H1 (cell line): Measurements from ENCODE around the gene WDR37. TPM values are rescaled to one million over a fixed set of nuclear protein-coding genes. Genes with fewer than 3 reads are reported as not detected.

Experiments used
- CTCF ChIA-PET: fragments of 300-600 bp; sonication (Branson Sonifier 250); formaldehyde crosslinking; loops from one replicate; lab custom pipeline; 2021; ENCODE audit not compliant: partially characterized antibody; lab: Charles Lee
- POLR2A ChIA-PET: fragments of 300-600 bp; sonication (Branson Sonifier 250); formaldehyde crosslinking; loops from one replicate; lab custom pipeline; 2021; ENCODE audit warnings: inconsistent platforms; ENCODE audit not compliant: partially characterized antibody; lab: Charles Lee
- DNase-seq, 2 experiments: peaks; one replicate each; pipeline versions ENCODE4 v3.0.0 to v3.0.0-alpha.2; 2010 to 2022; ENCODE audit warnings: low spot score in 2 of 2, low read depth in 1 of 2, mixed read lengths in 1 of 2
- FAIRE-seq: peaks from 2 replicates; lab custom pipeline; 2011; peaks lifted over from hg19 to GRCh38; lab: Jason Lieb, UNC
- H2AFZ ChIP-seq: 2 replicates; pipeline ENCODE4 v1.8.1; 2012; ENCODE audit warnings: low read length, inconsistent platforms
- H2AK5ac ChIP-seq: 2 replicates; pipeline ENCODE4 v1.6.1; 2013; ENCODE audit warnings: low read depth, low read length
- H2BK120ac ChIP-seq: replicated peaks from 2 replicates; pipeline ENCODE3; 2013; ENCODE audit warnings: low read depth, low read length, inconsistent platforms
- H2BK12ac ChIP-seq: 2 replicates; pipeline ENCODE4 v1.6.1; 2013; ENCODE audit warnings: low read depth, low read length
- H2BK15ac ChIP-seq: 2 replicates; pipeline ENCODE4 v1.6.1; 2013; ENCODE audit warnings: low read length
- H2BK20ac ChIP-seq: 2 replicates; pipeline ENCODE4 v1.6.1; 2013; ENCODE audit warnings: low read length
- H2BK5ac ChIP-seq: 2 replicates; pipeline ENCODE4 v1.6.1; 2013; ENCODE audit warnings: low read depth, low read length
- H3K14ac ChIP-seq: 2 replicates; pipeline ENCODE4 v1.6.1; 2013; ENCODE audit warnings: inconsistent platforms; ENCODE audit not compliant: insufficient read length
- H3K18ac ChIP-seq: 2 replicates; pipeline ENCODE4 v1.6.1; 2013; ENCODE audit warnings: low read length; ENCODE audit errors: extremely low read depth
- H3K23ac ChIP-seq: 2 replicates; pipeline ENCODE4 v1.6.1; 2013; ENCODE audit warnings: inconsistent platforms; ENCODE audit not compliant: insufficient read length
- H3K23me2 ChIP-seq: 2 replicates; pipeline ENCODE4 v1.6.1; 2013; ENCODE audit warnings: low read depth, low read length
- H3K27ac ChIP-seq: 2 replicates; pipeline ENCODE4 v1.6.1; 2011; ENCODE audit warnings: low read depth, low read length, inconsistent platforms
- H3K27me3 ChIP-seq, 4 experiments: replicated peaks in 1 of 4; 1 replicate in 1 of 4; 2 replicates in 3 of 4; pipeline versions ENCODE4 v1.6.1 to v1.8.1; 2011 to 2013; ENCODE audit warnings: low read length in 3 of 4, mild to moderate bottlenecking in 3 of 4, inconsistent platforms in 2 of 4, mixed read lengths in 2 of 4, moderate library complexity in 1 of 4; ENCODE audit not compliant: control insufficient read depth in 3 of 4, insufficient read depth in 3 of 4; ENCODE audit errors: extremely low read depth in 1 of 4
- H3K36me3 ChIP-seq, 4 experiments: 2 replicates each; pipeline versions ENCODE4 v1.6.1 to v1.8.1; 2011 to 2013; ENCODE audit warnings: mild to moderate bottlenecking in 4 of 4, low read length in 3 of 4, moderate library complexity in 2 of 4, control low read depth in 1 of 4, inconsistent platforms in 1 of 4; ENCODE audit not compliant: insufficient read depth in 4 of 4, control insufficient read depth in 2 of 4
- H3K4ac ChIP-seq: replicated peaks from 2 replicates; pipeline ENCODE3; 2013; ENCODE audit warnings: low read length, low read depth, mixed read lengths, inconsistent platforms; ENCODE audit not compliant: insufficient read length
- H3K4me1 ChIP-seq, 4 experiments: replicated peaks in 1 of 4; 1 replicate in 1 of 4; 2 replicates in 3 of 4; pipeline versions ENCODE4 v1.6.1 to v1.8.1; 2011 to 2013; ENCODE audit warnings: low read length in 3 of 4, inconsistent platforms in 2 of 4, mixed read lengths in 1 of 4; ENCODE audit not compliant: insufficient read depth in 4 of 4, control insufficient read depth in 3 of 4
- H3K4me2 ChIP-seq, 2 experiments: 2 replicates each; pipeline versions ENCODE4 v1.6.1 to v1.8.1; 2011 to 2013; ENCODE audit warnings: low read depth in 2 of 2, low read length in 2 of 2, control low read depth in 1 of 2, inconsistent platforms in 1 of 2, mild to moderate bottlenecking in 1 of 2; ENCODE audit not compliant: insufficient read depth in 1 of 2
- H3K4me3 ChIP-seq, 4 experiments: fragments of 200-600, 300-600 bp in 1 of 4; sonication (generic), shearing (Covaris generic), sonication (Bioruptor Twin) in 1 of 4; 2 replicates each; pipeline versions ENCODE4 v1.5.1 to v1.8.1; 2011 to 2016; ENCODE audit warnings: low read length in 4 of 4, low read depth in 3 of 4, control low read depth in 2 of 4, inconsistent platforms in 2 of 4, mild to moderate bottlenecking in 2 of 4, mixed read lengths in 1 of 4, moderate library complexity in 1 of 4; ENCODE audit not compliant: insufficient read depth in 2 of 4; ENCODE audit errors: extremely low read depth in 1 of 4
- H3K56ac ChIP-seq: replicated peaks from 2 replicates; pipeline ENCODE3; 2013; ENCODE audit warnings: low read depth, mild to moderate bottlenecking, mixed read lengths, low read length, inconsistent platforms; ENCODE audit not compliant: insufficient read length
- H3K79me1 ChIP-seq: 2 replicates; pipeline ENCODE4 v1.6.1; 2013; ENCODE audit warnings: low read depth, low read length, control low read depth
- H3K79me2 ChIP-seq, 2 experiments: 2 replicates each; pipeline versions ENCODE4 v1.6.1 to v1.8.1; 2012 to 2013; ENCODE audit warnings: low read length in 2 of 2, mild to moderate bottlenecking in 2 of 2, inconsistent platforms in 1 of 2; ENCODE audit not compliant: insufficient read depth in 2 of 2, control insufficient read depth in 1 of 2
- H3K9ac ChIP-seq, 4 experiments: replicated peaks in 1 of 4; 1 replicate in 1 of 4; 2 replicates in 3 of 4; pipeline versions ENCODE4 v1.6.1 to v1.8.1; 2011 to 2013; ENCODE audit warnings: low read depth in 3 of 4, low read length in 3 of 4, control low read depth in 2 of 4, mild to moderate bottlenecking in 2 of 4, moderate library complexity in 2 of 4, inconsistent platforms in 1 of 4; ENCODE audit errors: extremely low read depth in 1 of 4
- H3K9me3 ChIP-seq, 2 experiments: 2 replicates each; pipeline versions ENCODE4 v1.6.1 to v1.8.1; 2012 to 2013; ENCODE audit warnings: mild to moderate bottlenecking in 2 of 2, moderate library complexity in 2 of 2, control low read depth in 1 of 2, inconsistent platforms in 1 of 2, low read depth in 1 of 2, low read length in 1 of 2, mixed read lengths in 1 of 2; ENCODE audit not compliant: insufficient read depth in 2 of 2
- H4K20me1 ChIP-seq, 2 experiments: replicated peaks in 1 of 2; 2 replicates each; pipeline versions ENCODE3 to v1.8.1; 2011 to 2013; ENCODE audit warnings: inconsistent platforms in 2 of 2, low read length in 2 of 2, mild to moderate bottlenecking in 1 of 2; ENCODE audit not compliant: insufficient read depth in 2 of 2, control insufficient read depth in 1 of 2
- H4K5ac ChIP-seq: 2 replicates; pipeline ENCODE4 v1.6.1; 2013; ENCODE audit warnings: low read length, low read depth, mixed read lengths, inconsistent platforms; ENCODE audit not compliant: insufficient read length
- H4K8ac ChIP-seq: 2 replicates; pipeline ENCODE4 v1.8.0; 2013; ENCODE audit warnings: mild to moderate bottlenecking, moderate library complexity, low read length, inconsistent platforms; ENCODE audit not compliant: insufficient read depth; ENCODE audit errors: extremely low read depth
- H4K91ac ChIP-seq: replicated peaks from 2 replicates; pipeline ENCODE3; 2013; ENCODE audit warnings: low read length, mixed read lengths, inconsistent platforms; ENCODE audit not compliant: insufficient read length
- BACH1 ChIP-seq: IDR thresholded peaks from 2 replicates; pipeline ENCODE4 v1.6.1; 2012; ENCODE audit warnings: low read length, improper control_type of control experiment
- CEBPB ChIP-seq: IDR thresholded peaks from 2 replicates; pipeline ENCODE4 v1.6.1; 2012; ENCODE audit warnings: low read depth, low read length
- EZH2 ChIP-seq: fragments of 200-600 bp; sonication (generic); IDR thresholded peaks from 2 replicates; pipeline ENCODE4 v1.7.1; 2012; ENCODE audit warnings: low read depth, mild to moderate bottlenecking, moderate library complexity, low read length, inconsistent platforms; ENCODE audit not compliant: severe bottlenecking
- RBBP5 ChIP-seq: IDR thresholded peaks from 2 replicates; pipeline ENCODE4 v1.7.1; 2012; ENCODE audit warnings: low read depth, mild to moderate bottlenecking, inconsistent platforms, low read length, moderate library complexity, borderline replicate concordance
- SP1 ChIP-seq: IDR thresholded peaks from 2 replicates; pipeline ENCODE4 v1.6.1; 2011; ENCODE audit warnings: low read depth, low read length
- TCF12 ChIP-seq: IDR thresholded peaks from 2 replicates; pipeline ENCODE4 v1.6.1; 2011; ENCODE audit warnings: low read depth, mild to moderate bottlenecking, low read length
- WGBS, 2 experiments: shearing (Covaris generic) in 1 of 2; methylation state at CpG; one replicate each; pipeline versions ENCODE4 v1.1.6 to v1.1.7; 2013 to 2015; ENCODE audit warnings: low lambda C conversion rate in 2 of 2, mixed read lengths in 2 of 2, inconsistent platforms in 1 of 2, low coverage in 1 of 2, missing lambda C conversion rate in 1 of 2; ENCODE audit not compliant: insufficient replicate concordance in 2 of 2, insufficient coverage in 1 of 2, insufficient read length in 1 of 2; ENCODE audit errors: extremely low coverage in 1 of 2, missing lambda C conversion rate in 1 of 2; 5-methylcytosine and 5-hydroxymethylcytosine counted together
- polyA plus RNA-seq, 7 experiments: library from polyadenylated mRNA; depleted of rRNA in 3 of 7; stranded (reverse) in 5 of 7; unstranded in 2 of 7; fragments of >200 nt in 5 of 7; fragments of 200-250 nt in 2 of 7; gene quantifications; 1 replicate in 5 of 7; 2 replicates in 1 of 7; 4 replicates in 1 of 7; pipeline versions ENCODE4 v1.2.1 to v1.2.3, GENCODE V29; 2011 to 2013; ENCODE audit warnings: missing spikeins in 2 of 7, mixed read lengths in 2 of 7
- total RNA-seq: library from RNA; stranded (reverse); fragmentation: NEBNext Ultra II Directional; extraction: Animal tissue kit (Norgen Biotek cat#: 25700); gene quantifications from 2 replicates; pipeline ENCODE4 v1.2.1, GENCODE V29; 2021

WDR37 gene
- total and polyA plus RNA-seq, 2 of the 8 experiments (the other 6 are each of a cell fraction or from before 2014, with no cell fraction given) = 9.6 to 12.0 TPM

DNA sequence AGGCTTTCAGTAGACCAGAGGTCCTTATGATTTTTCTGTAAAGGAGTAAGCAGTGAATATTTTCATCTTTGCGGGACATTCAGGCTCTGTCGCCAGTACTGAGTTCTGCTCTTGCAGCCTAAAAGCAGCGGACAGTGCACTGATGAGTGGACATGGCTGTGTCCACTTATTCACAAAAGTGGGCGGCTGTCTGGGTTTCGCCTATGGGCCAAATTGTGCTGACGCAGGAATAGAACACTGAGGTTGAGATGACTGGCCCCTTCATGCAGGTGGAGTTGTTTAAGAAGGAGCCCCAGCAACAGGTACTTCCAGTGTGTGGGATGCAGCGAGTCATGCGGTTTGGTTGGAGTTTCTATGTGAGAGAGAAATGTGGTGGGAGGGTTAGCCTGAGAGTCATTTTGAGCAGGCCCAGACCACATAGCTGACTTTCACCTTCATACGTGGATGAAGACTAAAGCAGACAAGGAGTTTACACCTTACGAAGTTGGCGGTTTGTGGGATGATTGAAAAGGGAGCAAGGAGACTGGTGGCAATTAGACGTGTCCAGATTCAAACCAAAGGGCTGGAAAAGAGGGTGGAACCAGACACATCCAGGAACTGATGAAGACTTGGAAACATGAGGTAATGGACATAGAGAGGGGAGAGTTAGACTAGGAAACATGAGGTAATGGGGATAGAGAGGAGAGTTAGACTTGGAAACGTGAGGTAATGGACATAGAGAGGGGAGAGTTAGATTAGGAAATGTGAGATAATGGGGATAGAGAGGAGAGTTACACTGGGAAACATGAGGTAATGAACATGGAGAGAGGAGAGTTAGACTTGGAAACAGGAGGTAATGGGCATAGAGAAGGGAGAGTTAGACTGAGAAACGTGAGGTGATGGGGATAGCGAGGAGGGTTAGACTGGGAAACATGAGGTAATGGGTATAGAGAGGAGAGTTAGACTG lies 38.2 kb downstream of the WDR37 start:
- TF ChIP-seq EZH2 (no peak), RBBP5 (no peak), TCF12 (no peak), BACH1 (no peak), SP1 (no peak), CEBPB (no peak)
- WGBS, 2 experiments = 83 to 89% methylated on average over 3 to 15 of the region's 15 CpGs
- H3K56ac ChIP-seq = no peak overlapping the region
- POLR2A ChIA-PET = no interaction called here
- no peak overlapping the region for H3K14ac ChIP-seq
- H4K5ac ChIP-seq = no peak overlapping the region
- no peak overlapping the region for H2BK15ac ChIP-seq
- H3K9ac ChIP-seq = no peak overlapping the region; a peak in 1 of 7 replicates
- H2BK12ac ChIP-seq = no peak overlapping the region
- no peak overlapping the region for H3K18ac ChIP-seq
- no peaks in the 10 kb centered on the region for H3K9me3 ChIP-seq
- no peak overlapping the region for H4K91ac ChIP-seq
- H3K4me2 ChIP-seq = no peak overlapping the region
- H3K27me3 ChIP-seq = no peaks in the 10 kb centered on the region
- H4K20me1 ChIP-seq = peaks cover 0 to 1% of the 10 kb centered on the region in 2 experiments
- H3K4me3 ChIP-seq = no peak overlapping the region
- no peak overlapping the region for H3K4ac ChIP-seq
- H3K36me3 ChIP-seq = peaks cover 0 to 22% (median 7%) of the 10 kb centered on the region in 4 experiments; a peak in 7 of 8 replicates
- H2AFZ ChIP-seq = no peak overlapping the region
- no peaks in the 10 kb centered on the region for H3K4me1 ChIP-seq
- no peaks in the 10 kb centered on the region for H3K79me2 ChIP-seq
- H4K8ac ChIP-seq = no peak overlapping the region
- H3K23ac ChIP-seq = no peak overlapping the region
- DNase-seq = no peak
- H2BK120ac ChIP-seq = no peak overlapping the region
- CTCF ChIA-PET = interaction anchor here (1.8 kb wide), 1 partner anchor 16 kb away, joined by 5 read pairs; no protein-coding TSS in a partner anchor
- H3K27ac ChIP-seq = no peak overlapping the region
- no peak overlapping the region for H2BK20ac ChIP-seq
- H3K23me2 ChIP-seq = peaks cover 7% of the 10 kb centered on the region; the same call in 1 of the 2 replicates
- no peak overlapping the region for H2AK5ac ChIP-seq
- peak overlapping the region; percentile 60; the same call in 1 of the 2 replicates for H2BK5ac ChIP-seq
- H3K79me1 ChIP-seq = no peaks in the 10 kb centered on the region
- FAIRE-seq = no peak
